ENCODE results near the gene CFAP90. TPM values are rescaled to one million over a fixed set of nuclear protein-coding genes. Genes with fewer than 3 reads are reported as not detected.

CFAP90 gene
- total RNA-seq, 1 donor from 2014 or later: not detected

- no peaks in the 10 kb centered on the region for H3K9me3 Mint-ChIP-seq
- peak overlapping the region; percentile 89 for H3K4me3 Mint-ChIP-seq
- H3K27me3 ChIP-seq: no peaks in the 10 kb centered on the region
- H3F3A ChIP-seq (ENCODE audit: low read depth): no peaks in the 10 kb centered on the region
- no peak overlapping the region for H3K27ac Mint-ChIP-seq
- peaks cover 12% of the 10 kb centered on the region for H3K4me1 ChIP-seq
- peaks cover 78% of the 10 kb centered on the region for H3K79me2 ChIP-seq (ENCODE audit: low read depth)
- peaks cover 25% of the 10 kb centered on the region for H4K20me1 ChIP-seq (ENCODE audit: low read depth)
- peak overlapping the region; percentile 95 for H3K4me2 ChIP-seq
- no peak overlapping the region for H3K27ac ChIP-seq
- H3K4me1 Mint-ChIP-seq: peaks cover 19% of the 10 kb centered on the region
- peak overlapping the region; percentile 73 for H3K9ac ChIP-seq
- H3K27me3 Mint-ChIP-seq (ENCODE audit: insufficient read depth, low read depth): peaks cover 2% of the 10 kb centered on the region
- DNase-seq (ENCODE audit: low spot score): peak; percentile 11
- H2AFZ ChIP-seq (replicated peaks): peak overlapping the region; percentile 95
- H3K36me3 Mint-ChIP-seq: peaks cover 2% of the 10 kb centered on the region
- TF ChIP-seq, protein P1, sequence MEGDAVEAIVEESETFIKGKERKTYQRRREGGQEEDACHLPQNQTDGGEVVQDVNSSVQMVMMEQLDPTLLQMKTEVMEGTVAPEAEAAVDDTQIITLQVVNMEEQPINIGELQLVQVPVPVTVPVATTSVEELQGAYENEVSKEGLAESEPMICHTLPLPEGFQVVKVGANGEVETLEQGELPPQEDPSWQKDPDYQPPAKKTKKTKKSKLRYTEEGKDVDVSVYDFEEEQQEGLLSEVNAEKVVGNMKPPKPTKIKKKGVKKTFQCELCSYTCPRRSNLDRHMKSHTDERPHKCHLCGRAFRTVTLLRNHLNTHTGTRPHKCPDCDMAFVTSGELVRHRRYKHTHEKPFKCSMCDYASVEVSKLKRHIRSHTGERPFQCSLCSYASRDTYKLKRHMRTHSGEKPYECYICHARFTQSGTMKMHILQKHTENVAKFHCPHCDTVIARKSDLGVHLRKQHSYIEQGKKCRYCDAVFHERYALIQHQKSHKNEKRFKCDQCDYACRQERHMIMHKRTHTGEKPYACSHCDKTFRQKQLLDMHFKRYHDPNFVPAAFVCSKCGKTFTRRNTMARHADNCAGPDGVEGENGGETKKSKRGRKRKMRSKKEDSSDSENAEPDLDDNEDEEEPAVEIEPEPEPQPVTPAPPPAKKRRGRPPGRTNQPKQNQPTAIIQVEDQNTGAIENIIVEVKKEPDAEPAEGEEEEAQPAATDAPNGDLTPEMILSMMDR (IDR thresholded peaks at IDR 0.05): no peak
- TF ChIP-seq EZH2 (IDR thresholded peaks at IDR 0.05) (no peak), EZH2phosphoT487 (IDR thresholded peaks at IDR 0.05) (no peak)
- peak overlapping the region; percentile 94 for H3K4me3 ChIP-seq
- H3K36me3 ChIP-seq: peaks cover 4% of the 10 kb centered on the region
- no peaks in the 10 kb centered on the region for H3K9me3 ChIP-seq (ENCODE audit: low read depth)
Measured at GRCh38 chr5:7869474-7870136, 18.7 kb upstream of the CFAP90 start.

- Histone ChIP-seq H3K27me3 (no peaks in the 10 kb centered on the region), H2AFZ (replicated peaks) (peak within 1 kb of the TSS; percentile 95), H3K4me2 (peak within 1 kb of the TSS; percentile 95), H3K27ac (no peak within 1 kb of the TSS), H3K4me1 (peaks cover 12% of the 10 kb centered on the region), H3K4me3 (peak within 1 kb of the TSS; percentile 94), H3K36me3 (peaks cover 4% of the 10 kb centered on the region), H3K79me2 (ENCODE audit: low read depth) (peaks cover 71% of the 10 kb centered on the region), H3F3A (ENCODE audit: low read depth) (no peaks in the 10 kb centered on the region), H3K9me3 (ENCODE audit: low read depth) (no peaks in the 10 kb centered on the region), H3K9ac (peak within 1 kb of the TSS; percentile 73), H4K20me1 (ENCODE audit: low read depth) (peaks cover 25% of the 10 kb centered on the region)
- TF ChIP-seq EZH2 (IDR thresholded peaks at IDR 0.05): no peak
- no peak for TF ChIP-seq EZH2phosphoT487 (IDR thresholded peaks at IDR 0.05)
- TF ChIP-seq, protein P1 (IDR thresholded peaks at IDR 0.05): no peak
- peak within 1 kb of the TSS; percentile 93 for H3K4me3 Mint-ChIP-seq
- peak; percentile 93 for DNase-seq (ENCODE audit: low spot score)
- H3K27me3 Mint-ChIP-seq (ENCODE audit: insufficient read depth, low read depth): peaks cover 2% of the 10 kb centered on the region
- peaks cover 19% of the 10 kb centered on the region for H3K4me1 Mint-ChIP-seq
- peak within 1 kb of the TSS; percentile 21 for H3K27ac Mint-ChIP-seq
- H3K9me3 Mint-ChIP-seq: no peaks in the 10 kb centered on the region
- peaks cover 2% of the 10 kb centered on the region for H3K36me3 Mint-ChIP-seq
Measured at GRCh38 chr5:7868773-7869473, 18.0 kb upstream of the CFAP90 start, which contains the start of the genes FASTKD3 and MTRR. Gene FASTKD3, minus strand, starts transcription at chr5:7869031. Its CDS starts 948 bp downstream, at chr5:7868083. Gene MTRR, plus strand, starts transcription at chr5:7869148. Its CDS starts 1,647 bp downstream, at chr5:7870795.

- Histone ChIP-seq H3K4me3 (peak overlapping the region; percentile 94), H3K4me2 (peak overlapping the region; percentile 95), H2AFZ (replicated peaks) (peak overlapping the region; percentile 95), H3K9ac (peak overlapping the region; percentile 36), H3K36me3 (peaks cover 4% of the 10 kb centered on the region), H3K79me2 (ENCODE audit: low read depth) (peaks cover 66% of the 10 kb centered on the region), H3K9me3 (ENCODE audit: low read depth) (no peaks in the 10 kb centered on the region), H3K27ac (no peak overlapping the region), H4K20me1 (ENCODE audit: low read depth) (peaks cover 25% of the 10 kb centered on the region), H3F3A (ENCODE audit: low read depth) (no peaks in the 10 kb centered on the region), H3K4me1 (peaks cover 12% of the 10 kb centered on the region), H3K27me3 (no peaks in the 10 kb centered on the region)
- Mint-ChIP-seq H3K9me3 (no peaks in the 10 kb centered on the region), H3K27me3 (ENCODE audit: insufficient read depth, low read depth) (peaks cover 2% of the 10 kb centered on the region), H3K4me3 (peak overlapping the region; percentile 93), H3K36me3 (peaks cover 2% of the 10 kb centered on the region), H3K27ac (peak overlapping the region; percentile 21), H3K4me1 (peaks cover 19% of the 10 kb centered on the region)
- TF ChIP-seq, protein P1 (IDR thresholded peaks at IDR 0.05): no peak
- TF ChIP-seq EZH2 (IDR thresholded peaks at IDR 0.05) (no peak), EZH2phosphoT487 (IDR thresholded peaks at IDR 0.05) (no peak)
- no peak for DNase-seq (ENCODE audit: low spot score)
Measured at GRCh38 chr5:7868427-7868772, 17.5 kb upstream of the CFAP90 start.

Measured in neural progenitor cell (in vitro differentiated cells).